Left forelimb (tissue), 1 donor: ENCODE results near the gene ORMDL3.

Experiments
- DNase-seq: peaks from one replicate; pipeline ENCODE4 v3.0.0-alpha.2; 2018; ENCODE audit warnings: low spot score

ORMDL3 gene

GRCh38 chr17:39927101-39927928, at the start of gene ORMDL3, which contains the start of gene LRRC3C:
ORMDL3 (minus strand) TSS chr17:39927601; CDS start chr17:39924203, 3,398 bp downstream.
LRRC3C (plus strand) TSS chr17:39927732; CDS start chr17:39941524, 13,792 bp downstream.
- DNase-seq = peak; percentile 98

GRCh38 chr17:39975801-39976200, 48.4 kb upstream of the ORMDL3 start:
- no peak for DNase-seq

GRCh38 chr17:39974433-39974832, 47.0 kb upstream of the ORMDL3 start:
- DNase-seq = no peak

- DNase-seq = no peak
Measured at GRCh38 chr17:39973496-39973895, 46.1 kb upstream of the ORMDL3 start.

- DNase-seq = no peak
Measured at GRCh38 chr17:39972271-39972670, 44.9 kb upstream of the ORMDL3 start.

- no peak for DNase-seq
Measured at GRCh38 chr17:39971076-39971603, 43.7 kb upstream of the ORMDL3 start.

- no peak for DNase-seq
Measured at GRCh38 chr17:39970157-39970692, 42.8 kb upstream of the ORMDL3 start.

GRCh38 chr17:39969375-39969774, 42.0 kb upstream of the ORMDL3 start:
- DNase-seq = no peak

GRCh38 chr17:39968761-39969160, 41.4 kb upstream of the ORMDL3 start:
- DNase-seq = no peak

- no peak for DNase-seq
Measured at GRCh38 chr17:39966771-39967170, 39.4 kb upstream of the ORMDL3 start.

- DNase-seq = no peak
Measured at GRCh38 chr17:39965017-39965699, 37.8 kb upstream of the ORMDL3 start.

GRCh38 chr17:39963829-39964228, 36.4 kb upstream of the ORMDL3 start:
- DNase-seq = no peak

GRCh38 chr17:39962642-39963220, 35.3 kb upstream of the ORMDL3 start, which contains the start of gene GSDMA:
GSDMA (plus strand) TSS chr17:39963004; CDS start chr17:39965688, 2,684 bp downstream.
- DNase-seq = no peak

- DNase-seq = no peak
Measured at GRCh38 chr17:39960524-39961041, 33.2 kb upstream of the ORMDL3 start.

GRCh38 chr17:39955726-39956225, 28.4 kb upstream of the ORMDL3 start:
- DNase-seq = no peak

GRCh38 chr17:39954876-39955275, 27.5 kb upstream of the ORMDL3 start:
- DNase-seq = no peak

GRCh38 chr17:39953471-39953888, 26.1 kb upstream of the ORMDL3 start:
- no peak for DNase-seq

GRCh38 chr17:39952680-39953470, 25.5 kb upstream of the ORMDL3 start:
- peak; percentile 97 for DNase-seq

- DNase-seq = no peak
Measured at GRCh38 chr17:39951924-39952679, 24.7 kb upstream of the ORMDL3 start.

- no peak for DNase-seq
Measured at GRCh38 chr17:39950871-39951348, 23.5 kb upstream of the ORMDL3 start.
